H1 (cell line): ENCODE data around the gene ALKBH3. TPM values are rescaled to one million over a fixed set of nuclear protein-coding genes. Genes with fewer than 3 reads are reported as not detected.

Experiments used
- BACH1 ChIP-seq: IDR thresholded peaks from 2 replicates; pipeline ENCODE4 v1.6.1; 2012; ENCODE audit warnings: low read length, improper control_type of control experiment
- BRCA1 ChIP-seq: IDR thresholded peaks from 2 replicates; pipeline ENCODE4 v1.6.1; 2012; ENCODE audit warnings: low read depth, low read length, improper control_type of control experiment
- JUND ChIP-seq: IDR thresholded peaks from 2 replicates; pipeline ENCODE4 v1.6.1; 2011; ENCODE audit warnings: mild to moderate bottlenecking, improper control_type of control experiment, low read length
- POLR2AphosphoS5 ChIP-seq: IDR thresholded peaks from 2 replicates; pipeline ENCODE4 v1.6.1; 2011; ENCODE audit warnings: low read depth, low read length
- RBBP5 ChIP-seq: IDR thresholded peaks from 2 replicates; pipeline ENCODE4 v1.7.1; 2012; ENCODE audit warnings: low read depth, mild to moderate bottlenecking, inconsistent platforms, low read length, moderate library complexity, borderline replicate concordance
- RNF2 ChIP-seq: fragments of 200-900, 300-1000 bp; sonication (generic); IDR thresholded peaks from 2 replicates; pipeline ENCODE4 v1.7.1; 2016; ENCODE audit warnings: borderline replicate concordance, low read depth, mild to moderate bottlenecking, antibody characterized with exemption, low read length; ENCODE audit not compliant: poor library complexity, severe bottlenecking; ENCODE audit errors: missing control alignments
- SP1 ChIP-seq: IDR thresholded peaks from 2 replicates; pipeline ENCODE4 v1.6.1; 2011; ENCODE audit warnings: low read depth, low read length
- SP2 ChIP-seq: IDR thresholded peaks from 2 replicates; pipeline ENCODE4 v1.6.1; 2012; ENCODE audit warnings: mild to moderate bottlenecking, low read length, inconsistent platforms
- TCF12 ChIP-seq: IDR thresholded peaks from 2 replicates; pipeline ENCODE4 v1.6.1; 2011; ENCODE audit warnings: low read depth, mild to moderate bottlenecking, low read length
- polyA plus RNA-seq, 7 experiments: library from polyadenylated mRNA; depleted of rRNA in 3 of 7; stranded (reverse) in 5 of 7; unstranded in 2 of 7; fragments of >200 nt in 5 of 7; fragments of 200-250 nt in 2 of 7; gene quantifications; 1 replicate in 5 of 7; 2 replicates in 1 of 7; 4 replicates in 1 of 7; pipeline versions ENCODE4 v1.2.1 to v1.2.3, GENCODE V29; 2011 to 2013; ENCODE audit warnings: missing spikeins in 2 of 7, mixed read lengths in 2 of 7
- total RNA-seq: library from RNA; stranded (reverse); fragmentation: NEBNext Ultra II Directional; extraction: Animal tissue kit (Norgen Biotek cat#: 25700); gene quantifications from 2 replicates; pipeline ENCODE4 v1.2.1, GENCODE V29; 2021
- TF ChIP-seq, protein P1 (sequence below): IDR thresholded peaks from 2 replicates; pipeline ENCODE4 v1.6.1; 2011; ENCODE audit warnings: low read length, improper control_type of control experiment

The ALKBH3 gene
- total and polyA plus RNA-seq, 2 of the 8 experiments (the other 6 are each of a cell fraction or from before 2014, with no cell fraction given): 10.5 to 11.4 TPM

DNA sequence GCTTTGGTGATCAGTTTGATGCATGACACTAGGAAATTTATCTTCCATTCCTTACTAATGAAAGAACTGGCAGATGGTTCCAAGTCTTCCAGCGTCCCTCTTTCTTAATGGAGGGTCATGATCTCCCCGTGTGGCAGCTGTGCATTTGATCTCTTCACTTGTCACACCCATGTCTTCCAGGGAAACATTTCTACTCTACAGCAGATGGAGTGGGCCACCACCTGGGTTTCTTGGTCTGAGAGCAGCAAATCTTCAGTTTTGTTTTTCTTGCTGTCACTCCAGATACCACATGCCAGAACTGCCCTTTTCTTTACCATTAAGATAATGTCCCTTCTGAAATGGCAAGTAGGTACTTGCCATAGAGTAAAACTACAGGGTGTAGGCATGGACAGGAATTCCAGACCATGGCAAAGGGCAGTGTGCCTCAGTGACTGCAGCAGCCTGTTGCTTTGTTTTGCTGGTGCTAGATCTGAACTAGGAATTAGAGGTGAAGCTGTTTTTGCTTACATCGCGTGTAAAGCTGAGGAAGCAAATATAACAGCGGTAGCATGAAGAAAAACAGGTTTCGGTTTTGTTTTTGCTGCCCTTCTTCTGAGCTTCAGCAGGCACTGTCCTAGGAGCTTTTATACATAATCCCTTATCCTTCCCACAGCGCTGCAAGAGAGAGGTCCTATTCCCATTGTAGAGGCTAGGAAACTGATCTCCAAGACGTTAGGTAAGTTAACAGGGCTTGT lies 41.1 kb downstream of the ALKBH3 start (continued):
- TF ChIP-seq POLR2AphosphoS5 (no peak), RNF2 (no peak), BRCA1 (no peak), RBBP5 (no peak), JUND (no peak), BACH1 (no peak), SP1 (no peak), SP2 (no peak), TCF12 (no peak)
- TF ChIP-seq, protein P1, sequence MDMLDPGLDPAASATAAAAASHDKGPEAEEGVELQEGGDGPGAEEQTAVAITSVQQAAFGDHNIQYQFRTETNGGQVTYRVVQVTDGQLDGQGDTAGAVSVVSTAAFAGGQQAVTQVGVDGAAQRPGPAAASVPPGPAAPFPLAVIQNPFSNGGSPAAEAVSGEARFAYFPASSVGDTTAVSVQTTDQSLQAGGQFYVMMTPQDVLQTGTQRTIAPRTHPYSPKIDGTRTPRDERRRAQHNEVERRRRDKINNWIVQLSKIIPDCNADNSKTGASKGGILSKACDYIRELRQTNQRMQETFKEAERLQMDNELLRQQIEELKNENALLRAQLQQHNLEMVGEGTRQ: no peak
